Nucleus accumbens (tissue), 56 donors: ENCODE results near the gene SGCD.
A peak's percentile ranks its signal among the peaks of the same experiment; 100 is the strongest.

Experiments
- DNase-seq, 56 donors: peaks; one replicate each; lab custom pipeline; 2025; lab: John Stamatoyannopoulos, UW

SGCD gene

GRCh38 chr5:156399323-156399722, 72.4 kb downstream of the SGCD start:
- no peak for DNase-seq

DNA sequence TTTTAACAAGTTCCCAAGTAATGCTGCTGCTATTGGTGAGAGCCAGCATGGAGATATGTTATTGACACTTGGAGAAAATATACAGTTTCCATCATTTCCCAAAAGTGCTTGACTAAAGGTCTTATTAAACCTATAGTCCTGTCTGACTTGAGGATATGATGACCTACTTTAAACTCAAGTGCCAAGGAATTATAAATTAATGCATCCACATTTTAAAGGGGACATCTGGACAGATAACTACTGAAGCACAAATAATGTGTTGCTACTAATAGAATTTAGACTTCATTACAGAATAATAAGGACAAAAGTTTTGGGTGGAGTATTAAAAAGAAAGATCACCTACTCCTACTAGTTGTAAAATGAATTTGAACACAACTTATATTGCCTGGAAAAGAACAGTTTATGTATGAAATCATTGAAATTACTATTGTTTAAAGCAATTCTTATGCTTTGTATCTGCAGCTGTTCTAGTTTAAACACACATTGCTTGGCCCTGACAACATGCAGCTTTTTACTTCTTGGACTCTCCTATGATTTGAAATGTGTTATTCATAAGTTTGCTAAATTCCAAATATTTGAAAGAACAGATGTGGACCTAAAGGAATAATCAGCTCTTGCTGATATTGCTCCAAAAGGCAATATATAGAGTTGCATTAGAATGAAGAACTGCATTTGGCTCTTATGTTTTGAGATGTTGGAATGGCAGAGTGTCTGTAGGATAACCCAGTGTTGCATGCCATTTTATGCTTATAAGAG, 73.4 kb downstream of the SGCD start:
- DNase-seq, result no peak

DNA sequence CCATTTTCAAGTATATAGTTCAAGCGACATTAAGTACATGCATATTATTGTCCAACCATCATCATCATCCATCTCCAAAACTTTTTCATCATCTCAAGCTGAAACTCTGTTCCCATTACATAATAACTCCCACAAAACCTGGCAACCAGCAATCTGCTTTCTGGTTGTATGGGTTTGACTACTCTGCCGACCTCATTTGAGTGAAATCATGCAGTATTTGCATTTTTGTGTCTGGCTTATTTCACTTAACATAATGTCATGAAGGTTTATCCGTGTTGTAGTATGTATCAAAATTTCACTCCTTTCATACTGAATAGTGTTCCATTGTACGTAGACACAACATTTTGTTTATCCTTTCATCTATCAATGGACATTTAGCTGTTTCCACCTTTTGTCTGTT, 74.8 kb downstream of the SGCD start:
- no peak for DNase-seq

DNA sequence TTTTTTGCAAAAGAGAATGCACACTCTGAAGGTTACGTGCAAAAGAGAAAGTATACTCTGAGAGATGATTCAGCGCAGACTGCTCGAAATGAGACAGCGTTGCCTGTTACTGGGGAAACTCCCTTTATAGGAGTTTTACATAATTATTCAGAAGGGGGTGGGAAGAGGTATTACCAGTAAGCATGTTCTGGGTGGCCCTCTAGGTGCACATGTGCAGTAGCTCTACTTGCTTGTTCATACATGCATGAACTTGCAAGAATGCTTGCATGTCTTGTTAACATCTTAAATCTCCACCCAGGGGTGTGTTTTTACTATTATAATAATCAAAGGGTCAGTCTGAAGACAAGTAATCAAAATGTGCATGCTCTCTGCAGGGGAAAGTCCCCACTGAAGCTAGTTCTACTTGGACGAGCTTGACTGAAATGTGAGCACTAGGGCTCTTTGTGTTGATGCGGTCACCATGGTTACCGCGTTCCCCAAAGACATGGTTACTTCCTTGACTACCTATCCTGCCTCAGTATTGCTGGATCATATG, 75.5 kb downstream of the SGCD start:
- no peak for DNase-seq

DNA sequence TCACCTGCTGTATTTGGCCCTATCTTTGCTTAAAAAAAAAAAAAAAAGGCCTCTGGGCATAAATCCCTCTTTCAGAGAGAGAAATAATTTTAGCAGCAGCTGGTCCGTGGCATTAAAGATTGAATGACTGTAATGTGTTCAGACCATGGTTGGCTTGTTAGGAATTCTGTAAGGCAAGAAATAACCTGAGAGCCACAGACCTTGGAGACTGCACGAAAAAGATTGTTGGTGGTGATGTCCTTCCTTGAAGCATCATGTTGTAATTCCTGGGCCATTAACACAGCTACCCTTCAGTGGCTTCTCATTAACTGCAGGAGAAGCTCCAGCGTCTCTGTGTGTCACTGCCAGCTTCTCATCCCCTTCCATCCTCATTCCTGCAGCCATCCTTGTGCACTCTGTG, 79.0 kb downstream of the SGCD start:
- DNase-seq, result no peak

GRCh38 chr5:156407251-156407650, 80.3 kb downstream of the SGCD start:
- no peak for DNase-seq

DNA sequence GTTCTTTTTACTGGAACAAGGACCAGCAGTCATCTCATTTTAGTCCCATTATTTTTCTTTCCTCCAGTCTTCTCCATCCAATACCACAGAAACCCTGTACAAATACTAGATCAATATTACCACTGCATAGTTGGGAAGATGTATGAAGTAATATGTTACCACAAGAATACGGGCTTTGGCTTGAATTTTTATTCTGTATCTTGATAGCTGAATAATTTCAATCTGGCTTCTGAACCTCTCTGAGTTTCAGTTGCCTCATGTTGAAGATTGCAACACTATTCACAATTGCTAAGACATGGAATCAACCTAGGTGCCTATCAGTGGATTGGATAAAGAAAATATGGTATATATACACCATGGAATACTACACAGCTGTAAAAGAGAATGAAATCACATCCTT, 82.9 kb downstream of the SGCD start:
- DNase-seq, result no peak

- DNase-seq, result no peak
These were observed 84.2 kb downstream of the SGCD start for GRCh38 chr5:156411185-156411613.

DNA sequence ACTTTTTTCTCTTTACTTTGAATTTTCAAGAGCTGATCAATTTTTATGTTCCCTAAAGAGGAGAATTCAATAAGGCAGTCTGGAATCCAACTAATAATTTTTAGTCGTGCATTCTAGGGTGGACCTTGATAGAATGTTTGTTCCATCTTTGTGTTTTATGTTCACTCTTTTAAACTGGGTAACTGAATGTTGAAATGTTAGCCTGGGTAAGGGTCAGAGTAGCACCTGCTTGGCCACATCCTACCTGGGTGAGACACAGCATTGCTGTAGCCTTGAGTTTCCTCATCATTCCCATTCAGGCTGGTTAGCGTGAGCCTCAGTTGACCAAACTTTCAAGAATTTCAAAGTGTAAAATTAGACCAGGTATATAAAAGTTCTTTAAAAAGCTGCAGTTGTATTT, 85.0 kb downstream of the SGCD start:
- no peak for DNase-seq

GRCh38 chr5:156414391-156414790, 87.4 kb downstream of the SGCD start:
- DNase-seq, result no peak

DNA sequence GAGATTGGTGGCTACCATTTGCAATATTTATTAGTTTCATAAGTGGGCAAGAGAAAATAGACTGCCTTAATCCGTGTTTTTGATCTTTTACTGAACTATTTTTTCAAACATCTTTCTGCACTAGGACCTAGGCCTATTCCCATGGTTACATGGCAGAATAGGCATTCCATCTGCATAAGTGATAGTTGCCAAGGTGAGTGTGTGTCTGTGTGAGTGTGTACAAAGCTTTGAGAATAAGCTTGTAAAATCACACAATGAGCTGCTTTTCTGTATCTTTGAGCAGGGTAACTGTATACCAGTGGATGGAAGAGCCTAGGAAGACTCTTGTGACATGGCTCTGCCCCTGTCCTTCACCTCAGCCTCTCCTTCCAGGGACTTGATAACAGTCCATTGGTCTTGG, 92.7 kb downstream of the SGCD start:
- no peak for DNase-seq

GRCh38 chr5:156420665-156421064, 93.7 kb downstream of the SGCD start:
- DNase-seq, result no peak

DNA sequence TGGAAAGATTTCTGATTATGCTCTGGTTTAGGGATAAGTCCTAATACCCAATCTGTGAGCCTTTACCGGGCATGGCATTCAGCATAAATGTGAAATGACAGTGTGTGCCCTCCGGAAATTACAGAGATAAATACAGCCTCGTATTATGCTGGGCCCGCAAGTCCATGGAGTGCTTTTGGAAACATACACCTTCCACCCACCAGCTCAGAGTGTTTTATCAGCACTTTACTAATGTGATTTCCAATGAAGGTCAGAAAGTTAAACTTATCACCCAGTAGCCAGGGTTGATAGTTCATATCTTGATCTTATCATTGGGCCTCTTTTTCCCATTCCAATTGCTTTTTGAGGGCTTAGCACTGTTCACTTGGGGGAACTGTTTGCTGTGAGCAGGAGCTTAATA, 94.8 kb downstream of the SGCD start:
- DNase-seq, result no peak

DNA sequence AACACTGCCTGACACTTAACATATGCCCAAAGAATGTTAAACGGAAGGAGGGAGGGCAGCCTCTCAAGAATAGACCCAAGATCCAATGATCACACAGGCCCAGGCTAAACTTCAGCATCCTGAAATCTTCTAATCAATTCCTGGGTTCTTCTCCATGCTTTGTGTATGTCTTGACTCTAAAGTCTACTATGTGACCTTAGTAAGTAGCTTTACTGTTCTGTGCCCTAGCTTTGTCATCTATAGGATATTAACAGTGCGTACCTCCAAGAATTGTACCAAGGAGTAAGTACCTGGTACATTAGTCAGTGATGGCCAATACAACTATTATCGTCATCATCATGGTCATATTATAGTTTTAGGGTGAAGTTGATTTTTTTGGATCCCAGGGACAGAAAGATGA, 96.6 kb downstream of the SGCD start:
- no peak for DNase-seq

- no peak for DNase-seq
These were observed 100.4 kb downstream of the SGCD start for GRCh38 chr5:156427315-156427714.

GRCh38 chr5:156431956-156432829, 105.2 kb downstream of the SGCD start:
- DNase-seq, result no peak

DNA sequence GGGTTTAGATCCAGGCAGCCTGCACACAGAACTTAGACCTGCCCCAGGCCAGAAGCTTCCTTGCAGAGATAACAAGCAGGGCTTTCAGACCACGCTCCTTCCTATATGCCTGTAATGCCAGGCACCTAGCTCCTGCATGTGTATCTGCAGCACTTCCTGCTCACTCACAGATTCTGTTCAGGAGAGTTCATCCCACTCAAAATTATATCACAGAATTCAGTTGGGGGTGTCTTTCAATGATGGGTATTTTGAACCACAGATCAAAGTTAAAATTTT, 105.8 kb downstream of the SGCD start:
- peak in 1 of 56 donors; percentile 3 for DNase-seq

DNA sequence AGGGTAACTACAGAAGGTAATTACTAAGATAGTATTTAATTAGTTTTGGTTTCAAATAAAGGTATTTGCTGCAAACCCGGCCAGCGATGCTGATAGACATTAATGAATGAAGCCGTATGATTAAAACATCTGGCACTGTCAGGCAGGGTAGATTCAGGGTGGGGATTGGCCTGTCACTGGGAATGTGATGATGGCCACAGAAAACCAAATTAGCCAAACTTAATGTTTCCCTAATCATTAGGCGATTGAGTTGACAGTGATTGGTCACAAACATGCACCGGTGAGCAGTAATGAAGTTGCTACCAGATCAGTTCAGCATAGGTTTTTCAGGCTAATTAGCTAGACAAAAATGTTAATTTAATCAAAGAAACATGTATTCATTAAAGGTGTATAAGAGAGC, 107.5 kb downstream of the SGCD start:
- DNase-seq, result no peak

GRCh38 chr5:156435101-156435500, 108.1 kb downstream of the SGCD start:
- no peak for DNase-seq

GRCh38 chr5:156438076-156438475, 111.1 kb downstream of the SGCD start:
- DNase-seq, result no peak

GRCh38 chr5:156444753-156445291, 117.9 kb downstream of the SGCD start:
- DNase-seq, result no peak

DNA sequence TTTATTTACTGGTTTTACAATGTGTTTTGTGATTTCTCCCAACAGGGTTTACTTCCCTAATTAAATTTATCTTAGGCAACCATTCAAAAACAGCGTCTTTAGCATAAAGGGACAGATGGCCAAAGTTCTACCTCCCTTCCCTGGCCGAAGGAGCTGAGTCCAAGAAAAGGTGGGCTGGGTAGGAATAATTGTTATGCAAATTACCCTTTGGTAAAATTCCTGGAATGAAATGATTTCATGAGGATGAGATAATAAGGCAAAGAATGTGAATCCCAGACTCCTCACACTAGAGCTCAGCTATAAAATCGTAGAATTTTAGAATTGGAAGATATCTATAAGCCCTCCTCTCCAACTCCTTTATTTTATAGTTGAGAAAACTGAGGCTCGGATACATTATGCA, 119.6 kb downstream of the SGCD start:
- DNase-seq, result no peak
